GM18951 (cell line): ENCODE measurements around the gene ASIC5.

Experiments
- POLR2A ChIP-seq: IDR thresholded peaks from 4 replicates; pipeline ENCODE4 v1.6.1; 2011; ENCODE audit warnings: mild to moderate bottlenecking; ENCODE audit not compliant: insufficient read length, insufficient read depth; ENCODE audit errors: extremely low read depth
- in situ Hi-C: fragments of 300-500 bp; cut with MboI; formaldehyde crosslinking; loops from one replicate; pipeline ENCODE4 v1.12.0; 2022; ENCODE audit warnings: low sequenced_read_pairs, mixed read lengths, inconsistent platforms; ENCODE audit not compliant: unreplicated experiment

The ASIC5 gene

DNA sequence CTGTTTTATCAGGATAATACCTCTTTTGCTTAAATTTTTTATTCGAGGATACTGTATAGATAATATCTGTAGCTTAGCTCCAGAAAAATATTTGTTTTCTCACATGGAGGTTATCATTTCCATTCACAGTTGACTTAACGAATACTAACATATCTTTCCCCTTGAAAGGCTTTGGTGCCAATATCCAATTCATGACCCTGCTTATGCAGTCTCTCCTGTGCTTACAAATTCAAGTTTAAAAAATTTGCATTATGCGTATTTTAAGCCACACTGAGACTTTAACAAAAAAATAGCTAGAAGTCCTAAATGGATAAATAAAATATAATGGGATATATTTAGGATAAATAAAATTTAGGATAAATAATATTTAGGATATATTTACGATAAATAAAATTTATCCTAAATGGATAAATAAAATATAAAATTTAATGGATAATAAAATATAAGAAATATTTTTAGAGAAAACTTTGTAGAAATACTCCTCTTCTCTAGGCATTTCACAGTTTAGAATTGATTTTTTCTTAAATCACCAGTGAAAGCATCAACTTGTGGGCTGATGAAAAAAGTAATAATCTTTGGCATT, 84.7 kb downstream of the ASIC5 start:
- in situ Hi-C loops = no loop called here
- no peak for TF ChIP-seq POLR2A

- in situ Hi-C loops = no loop called here
- no peak for TF ChIP-seq POLR2A
Observed at GRCh38 chr4:155780775-155781174, 85.3 kb downstream of the ASIC5 start.
